GM21390 (cell line): ENCODE data around the gene SNRNP200.
"Not testable (repeated sequence)": the region's sequence is repeated elsewhere in the genome, so short reads cannot be mapped to it uniquely, and the experiment has no call there.

Experiments used
- ATAC-seq: cut with Tn5 transposase; IDR thresholded peaks from one replicate; pipeline ENCODE4 v1.9.1; 2021; ENCODE audit not compliant: unreplicated experiment

Gene SNRNP200

DNA sequence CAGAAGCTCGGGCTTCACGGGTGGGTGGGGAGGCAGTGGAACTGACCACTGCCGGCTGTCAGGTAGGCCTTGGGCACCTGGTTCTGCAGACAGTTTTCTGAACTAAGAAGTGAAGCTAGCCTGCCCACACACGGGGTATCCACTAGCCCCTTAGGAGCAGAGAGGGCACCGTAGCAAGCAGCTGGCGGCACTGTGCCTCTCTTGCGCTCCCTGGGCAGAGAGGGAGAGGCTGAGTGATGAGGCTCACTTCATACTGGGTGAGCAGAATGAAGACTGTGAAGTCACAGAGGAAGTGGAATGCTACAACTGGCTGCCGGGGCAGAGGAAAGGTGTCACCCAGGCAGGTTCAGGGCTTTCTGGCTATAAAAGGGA, 20.5 kb upstream of the SNRNP200 start:
- ATAC-seq: no peak

GRCh38 chr2:96325041-96325883, 19.9 kb upstream of the SNRNP200 start, which contains the start of gene ITPRIPL1:
Gene ITPRIPL1 (plus strand): TSS chr2:96325317. CDS start chr2:96325840, 523 bp downstream.
- no peak for ATAC-seq

DNA sequence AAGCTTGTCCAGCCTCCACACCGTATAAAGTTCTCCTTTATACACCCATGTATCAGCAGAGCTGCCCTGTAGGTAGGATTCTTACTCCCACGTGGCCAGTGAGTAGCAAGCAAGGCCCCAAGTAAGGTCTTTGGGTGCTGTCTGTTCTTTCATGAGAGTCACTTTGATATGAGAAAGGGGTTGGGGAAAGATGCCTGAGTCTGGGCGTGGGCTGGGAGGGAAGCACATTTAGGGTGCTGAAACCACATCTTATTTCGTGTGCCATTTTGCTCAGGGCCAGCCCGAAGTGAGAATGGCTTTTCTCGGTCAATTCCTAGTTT, 19.3 kb upstream of the SNRNP200 start:
- ATAC-seq: no peak

GRCh38 chr2:96323849-96324248, 18.5 kb upstream of the SNRNP200 start:
- no peak for ATAC-seq

DNA sequence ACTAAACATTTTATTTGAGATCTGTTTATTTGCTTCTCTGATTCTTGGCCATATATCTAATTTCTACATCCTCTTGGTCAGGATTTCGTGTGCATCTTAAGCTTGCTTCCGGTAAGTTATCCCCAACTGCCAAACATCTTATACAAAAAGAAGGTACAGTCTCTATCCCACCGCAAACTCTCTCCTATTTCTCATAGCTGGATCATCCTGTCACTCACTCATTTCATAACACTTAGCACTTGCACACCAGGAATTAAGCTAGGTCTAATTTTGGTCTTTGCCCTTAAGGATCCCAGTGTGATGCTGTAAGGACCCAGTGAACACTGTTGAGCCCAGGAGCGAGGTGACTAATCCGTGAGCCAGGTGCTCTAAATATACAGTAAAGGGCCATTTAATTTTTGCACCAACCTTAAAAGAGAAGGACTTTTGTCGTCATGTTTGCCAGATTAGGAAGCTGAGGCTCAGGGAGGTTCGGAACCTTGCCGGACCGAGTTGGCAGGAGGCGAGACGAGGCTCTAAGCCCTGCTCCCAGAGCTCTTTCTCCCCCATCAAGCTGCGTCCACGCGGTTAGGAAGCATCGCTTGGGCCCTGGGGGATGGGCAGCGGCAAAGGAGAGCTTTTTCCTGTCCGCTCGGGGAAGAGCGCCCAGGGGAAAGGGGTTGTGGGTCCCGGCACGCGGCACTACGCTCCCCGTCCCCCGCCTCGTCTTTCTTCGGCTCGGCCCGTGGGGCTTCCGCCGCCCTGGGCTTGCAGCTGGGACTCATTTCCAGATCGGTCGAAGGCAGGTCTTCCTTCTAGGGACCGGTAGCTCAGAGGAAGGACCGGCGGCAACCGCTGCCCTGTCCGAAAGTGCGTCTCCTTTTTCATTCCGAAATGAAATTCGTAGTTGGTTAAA, 15.6 kb upstream of the SNRNP200 start:
- no peak for ATAC-seq

GRCh38 chr2:96320326-96320725, 15.0 kb upstream of the SNRNP200 start:
- ATAC-seq: no peak

DNA sequence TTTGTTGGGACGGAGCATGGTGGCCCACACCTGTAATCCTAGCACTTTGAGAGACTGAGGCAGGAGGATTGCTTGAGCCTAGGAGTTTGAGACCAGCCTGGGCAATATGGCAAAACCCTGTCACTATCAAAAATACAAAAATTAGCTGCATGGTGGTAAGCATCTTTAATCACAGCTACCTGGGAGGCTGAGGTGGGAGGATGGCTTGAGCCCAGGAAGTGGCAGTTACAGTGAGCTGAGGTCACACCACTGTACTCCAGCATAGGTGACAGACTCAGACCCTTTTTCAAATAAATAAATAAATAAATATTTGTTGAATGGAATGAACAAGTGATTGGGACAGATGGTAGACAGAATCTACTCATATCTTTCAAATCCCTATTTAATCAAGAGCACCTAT, 14.1 kb upstream of the SNRNP200 start:
- ATAC-seq: no peak

DNA sequence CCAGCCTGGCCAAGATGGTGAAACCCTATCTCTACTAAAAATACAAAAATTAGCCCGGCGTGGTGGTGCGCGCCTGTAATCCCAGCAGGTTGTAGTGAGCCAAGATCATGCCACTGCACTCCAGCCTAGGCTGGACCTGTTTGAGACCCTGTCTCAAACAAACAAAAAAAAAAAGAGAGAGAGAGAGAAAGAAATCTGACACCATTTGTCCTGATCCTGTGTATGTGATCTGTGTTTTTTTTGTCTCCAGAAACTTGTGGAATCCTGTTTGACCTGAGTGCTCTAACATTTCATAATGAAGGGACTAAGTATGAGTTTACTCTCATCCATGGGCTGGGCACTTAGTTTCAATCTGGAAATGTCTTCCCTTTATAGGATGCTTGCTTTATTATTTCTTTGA, 13.4 kb upstream of the SNRNP200 start:
- no peak for ATAC-seq

DNA sequence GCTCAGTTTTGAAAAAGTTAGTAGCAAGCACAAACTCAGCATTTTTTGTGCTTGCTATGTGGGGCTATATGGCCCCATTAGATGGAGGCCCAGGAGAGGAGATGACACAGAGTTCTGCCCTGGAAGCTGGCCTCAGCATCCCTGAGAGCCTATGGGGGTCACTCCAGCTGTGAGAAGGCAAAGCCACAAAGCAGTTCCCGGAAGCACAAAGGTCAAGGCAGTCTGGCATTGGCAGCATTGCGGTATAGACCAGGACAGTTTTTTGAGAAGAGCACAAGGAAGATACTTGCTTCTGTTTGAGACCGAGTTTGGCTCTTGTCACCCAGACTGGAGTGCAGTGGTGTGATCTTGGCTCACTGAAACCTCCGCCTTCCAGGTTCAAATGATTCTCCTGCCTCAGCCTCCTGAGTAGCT, 12.2 kb upstream of the SNRNP200 start:
- no peak for ATAC-seq

DNA sequence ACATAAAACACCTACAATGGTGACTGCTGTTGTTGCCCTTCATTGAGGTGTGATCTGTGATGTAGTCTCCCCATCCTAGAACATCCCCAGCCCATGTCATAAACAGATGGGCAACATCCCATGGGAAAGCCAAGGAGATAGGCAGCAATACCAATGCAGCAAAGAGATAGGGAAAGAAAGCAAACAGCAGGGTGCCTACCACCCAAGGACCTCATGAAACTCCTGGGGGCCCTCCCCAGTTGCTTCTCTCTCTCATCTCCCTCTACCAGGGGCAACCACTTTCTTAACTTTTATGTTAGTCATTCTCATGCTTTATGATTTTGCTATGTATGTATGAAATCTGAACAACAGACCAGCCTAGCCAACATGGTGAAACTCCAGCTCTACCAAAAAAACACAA, 11.7 kb upstream of the SNRNP200 start:
- no peak for ATAC-seq

- no peak for ATAC-seq
Observed at GRCh38 chr2:96315400-96316071, 10.2 kb upstream of the SNRNP200 start.

GRCh38 chr2:96315005-96315399, 9.7 kb upstream of the SNRNP200 start:
- ATAC-seq: no peak

DNA sequence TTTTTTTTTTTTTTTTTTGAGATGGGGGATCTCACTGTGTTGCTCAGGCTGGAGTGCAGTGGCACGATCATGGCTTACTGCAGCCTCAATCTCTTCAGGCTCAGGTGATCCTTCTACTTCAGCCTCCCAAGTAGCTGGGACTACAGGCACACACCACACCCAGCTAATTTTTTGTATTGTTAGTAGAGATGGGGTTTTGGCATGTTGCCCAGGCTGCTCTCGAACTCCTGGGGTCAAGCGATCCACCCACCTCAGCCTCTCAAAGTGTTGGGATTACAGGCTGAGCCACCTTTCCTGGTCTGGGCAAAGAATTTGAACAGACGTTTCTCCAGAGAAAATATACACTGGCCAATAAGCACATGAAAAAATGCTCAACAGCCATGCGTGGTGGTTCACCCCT, 2.9 kb upstream of the SNRNP200 start:
- no peak for ATAC-seq

- no peak for ATAC-seq
Observed at GRCh38 chr2:96306370-96306769, 1.0 kb upstream of the SNRNP200 start.

DNA sequence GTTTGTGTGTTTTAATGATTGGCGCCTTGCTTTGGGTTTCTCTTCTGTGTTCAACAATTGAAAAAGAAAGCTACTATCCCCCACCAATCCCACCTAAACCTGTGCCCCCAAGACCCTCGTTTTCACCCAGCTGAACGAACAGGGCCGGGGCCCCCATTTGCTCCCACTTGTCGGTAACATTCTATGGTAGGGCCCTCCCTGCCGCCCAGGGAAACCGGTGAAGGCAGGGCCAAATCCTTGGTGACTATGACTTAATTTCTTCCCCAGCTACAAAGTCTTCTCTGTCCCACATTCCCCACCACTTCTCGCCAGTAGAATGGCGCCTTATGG, 598 bp upstream of the SNRNP200 start:
- ATAC-seq: no peak

DNA sequence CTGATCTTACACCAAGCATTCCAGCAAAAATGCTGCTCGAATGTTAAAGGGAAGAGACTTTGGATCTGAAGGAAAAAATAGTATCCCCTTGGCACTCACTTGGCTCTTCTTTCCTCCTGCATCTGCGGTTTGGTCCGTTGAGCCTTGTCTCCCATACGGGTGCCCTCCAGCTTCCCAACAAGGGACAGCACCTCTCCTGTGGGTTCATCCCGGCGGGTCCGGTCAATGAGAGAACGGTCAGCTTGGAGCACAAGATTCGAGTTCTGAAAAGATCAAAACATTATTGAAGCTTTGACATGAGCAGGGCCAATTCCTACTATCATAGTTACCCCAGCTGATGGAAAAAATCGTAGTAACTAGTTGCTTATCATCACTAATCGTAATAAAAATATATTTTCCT, 740 bp downstream of the SNRNP200 start:
- ATAC-seq: no peak

GRCh38 chr2:96301865-96302264, 3.5 kb downstream of the SNRNP200 start:
- ATAC-seq: no peak

DNA sequence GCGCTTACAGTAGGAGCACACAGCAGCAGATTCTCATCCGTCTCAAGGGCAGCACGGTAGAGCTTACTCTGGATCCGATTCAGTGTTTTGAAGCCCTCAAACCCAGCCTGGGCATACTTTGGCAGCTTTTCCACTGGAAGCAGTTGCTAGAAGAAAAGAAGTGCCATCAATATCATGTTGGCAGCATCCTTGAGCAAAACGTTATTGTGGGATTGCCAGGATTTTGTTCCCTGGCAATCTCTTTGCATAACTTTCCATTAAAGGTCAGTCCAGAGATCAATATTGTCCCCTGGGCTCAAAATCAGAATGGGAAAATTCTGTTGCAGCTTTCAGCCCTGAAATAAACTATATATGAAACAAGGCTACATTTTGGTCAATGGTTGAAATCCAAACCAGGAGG, 8.4 kb downstream of the SNRNP200 start:
- no peak for ATAC-seq

DNA sequence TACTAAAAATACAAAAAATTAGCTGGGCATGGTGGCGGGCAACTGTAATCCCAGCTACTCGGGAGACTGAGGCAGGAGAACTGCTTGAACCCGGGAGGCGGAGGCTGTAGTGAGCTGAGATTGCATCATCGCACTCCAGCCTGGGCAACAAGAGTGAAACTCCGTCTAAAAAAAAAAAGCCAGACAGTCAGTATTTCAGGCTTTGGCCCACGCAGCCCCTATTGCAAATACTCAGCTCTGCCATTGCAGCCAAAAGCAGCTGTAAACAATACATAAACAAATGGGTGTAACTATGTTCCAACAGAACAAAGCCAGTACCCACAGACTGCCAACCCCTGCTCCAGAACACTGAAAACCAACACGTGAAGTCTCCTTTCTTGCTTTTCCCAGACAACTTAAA, 11.1 kb downstream of the SNRNP200 start:
- ATAC-seq: not testable (repeated sequence)

DNA sequence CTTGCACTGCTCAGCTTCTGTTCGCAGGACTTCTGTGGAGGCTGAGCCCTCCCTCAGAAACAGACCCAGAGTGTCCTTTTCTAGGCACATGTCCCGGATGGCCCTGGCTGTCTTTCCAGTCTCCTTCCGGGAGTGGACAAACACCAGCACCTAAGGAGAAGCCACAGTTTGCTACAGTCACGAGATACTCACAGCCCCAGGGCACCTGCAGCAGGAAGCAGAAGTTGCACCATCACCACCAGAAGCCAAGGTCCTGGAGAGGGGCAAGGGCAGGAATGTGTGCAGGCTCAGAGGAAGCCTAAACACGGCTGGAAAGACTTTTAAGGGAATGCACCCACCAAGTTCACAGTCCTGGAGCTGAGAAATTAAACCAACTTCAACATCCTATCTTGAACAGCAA, 13.6 kb downstream of the SNRNP200 start:
- no peak for ATAC-seq

DNA sequence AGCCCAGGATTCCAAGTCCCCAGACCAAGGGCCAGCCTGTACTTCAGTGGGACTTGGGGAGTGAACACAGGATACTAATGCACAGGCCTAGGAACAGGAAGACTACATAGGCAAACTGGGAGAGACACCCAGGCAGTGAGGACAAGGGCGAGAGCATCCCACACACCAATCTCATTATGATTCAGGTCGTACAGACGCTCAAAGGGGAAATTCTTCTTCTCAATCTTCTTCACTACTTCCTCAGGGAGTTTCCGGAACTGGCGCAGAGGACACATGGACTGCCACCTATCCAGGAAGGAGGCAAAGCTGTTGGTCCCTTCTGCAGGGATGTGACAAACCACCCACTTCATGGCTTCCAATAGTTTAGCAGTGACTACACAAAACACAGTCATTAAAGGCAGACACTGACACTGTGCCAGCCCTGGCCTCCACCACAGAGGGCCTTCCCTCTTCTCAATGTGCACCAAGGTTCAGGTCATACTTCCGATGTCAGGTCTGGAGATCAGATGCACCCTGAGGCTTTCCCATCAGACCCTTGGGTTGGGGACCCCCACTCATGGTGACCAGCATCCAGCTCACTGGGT, 18.0 kb downstream of the SNRNP200 start:
- ATAC-seq: no peak
